RKO (cell line): ENCODE measurements around the gene ASCC2.
"Not testable (repeated sequence)": the region's sequence is repeated elsewhere in the genome, so short reads cannot be mapped to it uniquely, and the experiment has no call there.

Experiments used
- DNase-seq: peaks from one replicate; pipeline ENCODE4 v3.0.0-alpha.2; 2016; ENCODE audit warnings: low spot score

Gene ASCC2

DNA sequence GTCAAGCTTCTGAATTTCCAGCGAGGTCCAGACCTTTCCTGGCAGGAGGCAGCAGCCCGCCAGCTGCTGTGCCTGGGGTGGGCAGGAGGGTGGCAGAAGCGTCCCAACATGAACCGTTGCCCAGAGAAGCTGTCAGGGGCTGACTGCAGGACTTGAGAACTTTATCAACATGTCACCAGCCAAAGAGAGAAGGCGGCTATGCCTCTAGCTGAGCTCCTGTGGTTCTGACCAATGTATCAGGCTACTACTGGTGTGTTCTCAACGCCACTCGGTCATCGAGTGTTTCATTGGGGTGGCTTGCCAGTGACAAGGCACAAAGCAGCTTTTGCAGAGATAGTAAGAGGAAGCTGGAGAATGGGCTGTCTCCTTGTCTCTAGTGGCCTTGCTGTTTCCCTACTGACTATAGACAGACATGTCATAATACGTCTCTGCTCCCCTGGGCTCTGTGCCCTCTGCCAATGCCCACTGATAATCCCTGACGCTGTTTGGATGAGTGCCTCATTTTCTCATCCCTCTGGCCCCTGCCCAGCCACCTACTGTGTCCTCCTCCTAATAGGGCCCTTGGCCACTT is 17.6 kb upstream of the ASCC2 start:
- DNase-seq = no peak

DNA sequence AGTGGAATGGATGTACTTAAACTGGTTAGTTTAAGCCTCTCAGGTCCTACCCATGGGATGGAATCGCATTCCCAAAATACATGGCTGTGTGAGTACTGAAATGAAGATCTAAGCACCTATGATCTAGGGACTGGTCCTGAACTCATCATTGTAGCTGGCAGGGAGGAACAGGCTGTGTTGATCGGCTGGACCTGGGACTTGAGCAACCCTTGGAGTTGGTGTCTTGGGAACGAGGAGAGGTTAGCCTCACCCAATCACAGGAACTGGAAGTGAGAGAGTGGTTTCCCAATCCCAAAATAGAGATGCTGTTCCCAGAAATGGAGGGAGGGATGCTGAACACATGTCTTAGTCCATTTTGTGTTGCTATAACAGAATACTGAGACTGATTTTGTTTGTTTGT is 16.4 kb upstream of the ASCC2 start:
- DNase-seq = no peak

DNA sequence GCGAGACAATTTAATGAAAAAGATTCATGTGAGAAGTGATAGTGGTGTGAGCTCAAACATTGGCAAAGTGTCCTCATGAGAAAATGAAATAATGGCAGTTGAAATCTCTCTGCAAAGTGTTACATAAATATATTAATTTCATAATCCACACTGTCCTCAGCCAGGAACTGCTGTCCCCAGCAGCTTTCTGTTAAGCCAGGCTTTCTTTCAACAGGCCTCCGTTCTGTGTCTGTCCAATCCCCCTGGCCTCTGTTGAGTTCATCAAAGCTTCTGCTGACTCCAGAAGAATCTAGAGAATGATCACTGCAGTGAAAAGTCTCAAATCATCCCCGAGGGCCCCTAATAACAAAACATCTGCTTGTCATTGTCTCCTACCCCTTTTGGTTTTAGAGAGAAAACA is 10.0 kb upstream of the ASCC2 start:
- no peak for DNase-seq

DNA sequence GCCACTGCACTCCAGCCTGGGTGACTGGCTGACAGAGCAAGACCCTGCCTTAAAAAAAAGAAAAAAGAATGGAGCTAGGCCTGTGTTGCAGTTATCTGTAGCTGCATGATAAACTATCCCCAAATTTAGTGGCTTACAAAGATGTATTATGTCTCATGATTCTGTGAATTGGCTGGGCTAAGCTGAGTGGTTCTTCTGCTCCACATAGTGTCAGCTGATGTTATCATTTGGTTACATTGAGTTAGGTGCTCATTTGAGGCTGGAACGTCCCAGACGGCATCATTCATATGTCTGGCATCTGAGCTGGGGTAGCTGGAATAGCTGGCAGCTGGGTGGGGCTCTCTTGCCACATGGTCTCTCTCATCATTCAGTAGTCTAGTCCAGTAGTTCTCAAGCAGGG is 8.2 kb upstream of the ASCC2 start:
- no peak for DNase-seq

DNA sequence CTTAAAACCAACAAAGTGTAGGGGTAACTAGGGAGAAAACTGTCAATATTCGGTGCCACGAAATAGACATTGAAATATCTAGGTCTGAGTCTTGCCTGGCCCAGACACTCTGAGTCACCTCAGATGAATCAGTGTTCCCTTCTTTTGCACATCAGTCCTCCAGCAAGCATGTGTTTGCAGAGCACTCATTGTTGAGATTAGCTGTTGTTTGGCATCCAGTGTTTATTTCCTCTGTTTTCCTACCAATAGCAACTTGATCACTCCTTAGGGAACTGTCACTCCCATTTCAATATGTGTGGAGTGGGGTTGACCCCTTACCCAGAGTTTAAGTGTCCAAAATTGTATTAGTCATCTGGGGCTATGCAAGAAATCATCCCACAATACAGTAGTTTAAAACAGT is 4.7 kb upstream of the ASCC2 start:
- DNase-seq = peak; percentile 91

DNA sequence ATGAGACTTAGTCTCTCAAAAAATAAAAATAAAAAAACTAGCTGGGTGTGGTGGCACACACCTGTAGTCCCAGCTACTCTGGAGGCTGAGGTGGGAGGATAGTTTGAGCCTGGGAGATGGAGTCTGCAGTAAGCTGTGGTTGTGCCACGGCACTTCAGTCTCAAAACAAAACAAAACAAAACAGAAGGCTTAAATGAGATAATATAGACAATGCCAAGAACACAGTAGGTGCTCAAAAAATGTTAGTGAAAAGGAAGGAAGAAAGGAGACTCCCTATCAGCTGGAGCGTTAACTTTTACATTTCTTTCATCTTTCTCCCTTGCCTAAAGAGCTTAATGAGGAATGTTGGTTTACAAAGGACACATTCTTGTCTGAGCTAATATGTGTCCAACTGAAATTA is 4.1 kb upstream of the ASCC2 start:
- no peak for DNase-seq

DNA sequence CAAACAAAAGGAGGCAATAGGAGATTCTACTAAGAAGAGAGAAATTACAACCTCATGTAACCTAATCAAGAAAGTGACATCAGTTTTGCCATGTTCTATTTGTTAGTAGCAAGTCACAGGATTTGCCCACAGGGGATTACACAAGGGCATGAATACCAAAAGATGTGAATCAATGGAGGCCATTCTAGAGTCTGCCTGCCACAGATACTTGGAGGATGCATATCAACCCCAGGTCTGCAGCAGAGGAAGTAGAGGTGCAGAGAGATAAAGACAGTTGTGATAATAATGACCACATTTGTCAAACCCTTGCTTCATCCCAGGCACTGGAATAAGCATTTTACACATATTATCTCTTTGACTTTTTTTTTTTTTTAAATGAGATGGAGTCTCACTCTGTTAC is 2.4 kb upstream of the ASCC2 start:
- no peak for DNase-seq

DNA sequence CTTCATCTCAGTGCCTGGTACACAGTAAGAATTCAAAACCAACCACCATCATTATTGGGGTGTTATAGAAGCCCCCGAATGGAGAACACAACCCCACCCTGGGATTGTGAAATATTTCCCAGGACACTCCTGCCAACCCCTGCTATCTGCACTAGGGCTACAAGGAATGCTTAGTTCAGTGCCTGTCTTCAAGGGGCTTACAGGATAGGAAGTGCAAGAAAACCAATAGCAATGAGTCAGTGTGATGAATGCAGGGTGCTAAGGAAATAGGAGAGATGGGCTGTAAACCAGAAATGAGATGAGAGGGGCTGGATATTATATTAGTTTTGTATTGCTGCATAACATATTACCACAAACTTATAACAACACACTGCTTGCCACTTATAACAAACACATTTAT is 965 bp upstream of the ASCC2 start:
- peak; percentile 27 for DNase-seq

DNA sequence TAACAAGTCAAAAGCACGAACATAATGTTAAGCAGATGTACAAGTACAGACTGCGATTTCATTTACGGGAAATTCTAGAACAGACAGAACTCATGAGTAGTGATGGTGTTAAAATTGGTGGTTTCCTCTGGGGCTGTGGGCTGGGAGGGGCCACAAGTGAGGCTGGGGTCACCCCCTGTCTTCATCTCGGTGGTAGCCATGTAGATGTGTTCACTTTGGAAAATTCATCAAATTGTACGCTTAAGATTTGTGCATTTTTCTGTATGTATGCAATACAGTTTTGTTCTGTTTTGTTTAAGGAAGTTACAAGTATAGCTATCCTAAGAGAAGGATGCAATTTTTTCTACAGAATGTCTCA is 504 bp upstream of the ASCC2 start:
- DNase-seq = no peak

DNA sequence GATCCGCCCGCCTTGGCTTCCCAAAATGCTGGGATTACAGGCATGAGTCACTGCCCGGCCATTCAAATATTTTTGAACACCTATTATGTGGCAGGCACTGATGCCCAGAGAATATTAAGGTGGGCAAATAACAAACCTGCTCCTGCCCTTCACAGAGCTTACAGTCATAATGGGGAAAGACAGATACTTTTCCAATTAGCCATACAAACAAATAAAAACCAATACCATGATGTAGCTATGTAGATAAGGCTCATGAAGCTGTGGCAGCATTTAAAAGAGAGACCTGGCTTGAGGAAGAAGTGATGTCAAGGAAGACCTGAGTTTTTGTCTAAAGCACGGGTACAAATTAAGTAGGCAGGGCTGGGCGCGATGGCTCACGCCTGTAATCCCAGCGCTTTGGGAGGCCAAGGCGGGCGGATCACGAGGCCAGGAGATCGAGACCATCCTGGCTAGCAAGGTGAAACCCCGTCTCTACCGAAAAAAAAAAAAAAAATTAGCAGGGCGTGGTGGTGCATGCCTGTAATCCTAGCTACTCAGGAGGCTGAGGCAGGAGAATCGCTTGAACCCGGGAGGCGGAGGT is 1.2 kb downstream of the ASCC2 start:
- not testable (repeated sequence) for DNase-seq

DNA sequence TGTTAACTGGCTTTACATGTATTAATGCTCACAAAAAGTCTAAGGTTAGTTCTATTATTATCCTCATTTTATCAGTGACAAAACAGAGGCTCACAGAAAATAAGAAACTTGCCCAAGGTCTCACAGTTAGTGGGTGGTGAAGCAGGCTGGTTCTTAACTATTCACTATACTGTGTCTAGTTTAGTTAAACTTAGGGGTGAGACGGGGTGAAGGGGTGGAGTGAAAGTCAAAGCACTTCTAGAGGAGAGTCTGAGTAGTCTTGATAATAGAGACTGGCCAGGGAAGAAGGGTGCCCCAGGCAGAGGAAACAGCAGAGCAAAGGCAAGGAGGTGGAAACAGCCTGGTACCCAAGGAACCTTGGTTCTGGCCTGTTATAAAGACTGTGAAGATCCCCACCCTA is 4.0 kb downstream of the ASCC2 start:
- DNase-seq = no peak

DNA sequence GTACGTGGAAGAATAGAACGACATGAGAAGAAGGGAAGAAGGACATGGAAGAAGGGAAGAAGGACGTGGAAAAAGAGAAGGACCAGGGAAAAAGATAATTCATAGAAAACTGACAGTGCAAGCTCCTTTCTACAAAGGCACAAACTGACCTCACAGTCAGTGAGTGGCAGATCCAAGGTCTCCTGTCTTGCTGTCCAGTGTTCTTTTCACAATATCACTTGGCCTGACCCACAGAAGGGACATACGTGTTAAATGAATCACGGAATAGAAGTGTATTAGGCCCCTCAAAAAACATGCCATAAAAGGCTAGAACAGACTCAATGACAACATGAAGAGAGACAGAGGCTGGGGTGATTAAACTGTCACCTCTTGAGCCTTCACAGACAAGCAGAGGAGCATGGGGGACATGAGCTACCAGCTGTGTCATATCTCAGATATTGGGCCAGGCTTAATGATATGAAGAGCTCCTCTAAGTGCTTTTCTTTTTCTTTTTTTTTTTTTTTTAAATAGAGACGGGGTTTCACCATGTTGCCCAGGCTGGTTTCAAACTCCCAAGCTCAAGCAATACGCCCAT is 4.6 kb downstream of the ASCC2 start:
- no peak for DNase-seq

DNA sequence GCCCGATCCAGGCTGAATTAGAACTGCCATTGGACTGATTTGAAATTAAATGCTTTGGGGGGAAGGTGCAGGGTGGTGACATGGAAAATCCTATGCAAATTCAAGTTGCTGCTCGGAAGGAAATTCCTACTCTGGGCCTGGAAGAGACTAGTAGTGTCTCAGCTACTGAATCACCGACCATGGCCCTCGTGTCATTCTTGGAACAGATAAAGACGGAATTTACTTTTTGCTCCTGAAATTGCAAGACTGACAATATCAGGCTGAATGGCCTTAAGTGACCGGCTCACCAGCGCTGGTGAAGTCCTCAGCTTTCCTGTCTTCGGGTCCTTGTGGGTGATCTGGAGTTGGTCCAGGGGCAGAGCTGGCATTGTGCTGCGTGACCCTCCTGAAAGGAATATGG is 6.1 kb downstream of the ASCC2 start:
- DNase-seq = no peak

DNA sequence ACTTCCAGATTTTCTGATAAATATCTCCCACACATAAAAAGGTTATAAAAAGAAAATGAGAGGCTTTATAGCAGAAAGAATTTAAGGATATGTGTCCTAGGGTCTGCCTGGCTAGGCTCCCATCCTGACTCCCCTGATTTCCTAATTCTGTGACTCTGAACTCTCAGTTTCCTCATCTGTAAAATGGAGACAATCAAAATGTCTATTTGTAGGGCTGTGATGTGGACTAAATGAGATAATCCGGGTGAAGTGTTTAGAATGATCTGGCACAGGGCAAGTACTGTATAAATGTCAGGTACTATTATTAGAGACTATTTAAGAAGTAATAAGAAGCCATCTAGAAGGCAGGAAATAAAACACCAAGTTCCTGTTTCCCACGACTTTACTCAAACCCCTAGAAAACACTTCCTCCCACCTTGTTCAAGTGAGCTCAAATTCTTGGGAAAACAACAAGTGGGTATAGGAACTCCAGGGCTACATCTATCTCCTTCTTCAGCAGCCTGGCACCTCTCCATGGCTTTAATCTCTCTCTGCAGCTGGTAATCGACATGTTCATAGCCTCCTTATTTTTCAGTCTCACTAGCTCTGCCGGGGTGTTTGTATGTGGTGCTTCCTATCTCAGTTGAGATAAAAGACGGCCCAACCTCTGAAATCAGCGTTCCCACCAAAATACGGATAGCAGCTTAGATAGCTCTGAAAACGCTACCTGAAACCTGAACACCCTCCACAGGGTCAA is 6.7 kb downstream of the ASCC2 start:
- DNase-seq = no peak

DNA sequence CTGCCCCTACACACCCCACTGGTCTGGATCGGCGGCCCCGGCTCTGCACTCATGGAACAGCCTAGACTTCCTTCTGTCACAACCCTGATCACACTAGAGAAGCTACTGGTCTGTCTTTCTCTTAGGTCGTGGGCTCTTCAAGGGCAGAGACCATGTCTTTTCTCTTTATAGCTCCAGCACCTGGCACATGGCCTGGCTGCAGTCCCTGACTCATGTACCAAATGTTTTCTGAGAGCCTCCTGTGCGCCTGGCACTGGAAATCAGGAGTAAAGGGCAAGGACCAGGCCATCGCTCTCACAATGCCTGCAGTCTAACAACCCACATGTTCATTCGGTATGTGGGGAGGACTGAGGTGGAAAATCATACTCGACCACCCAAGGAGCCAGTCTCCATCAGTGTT is 7.5 kb downstream of the ASCC2 start:
- DNase-seq = no peak

DNA sequence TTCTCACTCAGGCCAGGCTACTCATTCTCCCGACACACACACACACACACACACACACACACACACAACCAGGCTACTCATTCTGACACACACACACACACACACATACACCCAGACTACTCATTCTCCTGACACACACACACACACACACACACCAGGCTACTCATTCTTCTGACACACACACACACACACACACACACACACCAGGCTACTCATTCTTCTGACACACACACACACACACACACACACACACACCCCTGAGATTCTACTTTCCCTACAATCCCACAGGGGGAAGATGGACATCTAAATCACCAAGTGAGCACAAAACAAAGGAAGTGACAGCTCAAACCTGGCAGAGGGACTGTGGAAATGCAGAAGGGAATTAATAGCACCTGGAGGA is 10.3 kb downstream of the ASCC2 start:
- not testable (repeated sequence) for DNase-seq

DNA sequence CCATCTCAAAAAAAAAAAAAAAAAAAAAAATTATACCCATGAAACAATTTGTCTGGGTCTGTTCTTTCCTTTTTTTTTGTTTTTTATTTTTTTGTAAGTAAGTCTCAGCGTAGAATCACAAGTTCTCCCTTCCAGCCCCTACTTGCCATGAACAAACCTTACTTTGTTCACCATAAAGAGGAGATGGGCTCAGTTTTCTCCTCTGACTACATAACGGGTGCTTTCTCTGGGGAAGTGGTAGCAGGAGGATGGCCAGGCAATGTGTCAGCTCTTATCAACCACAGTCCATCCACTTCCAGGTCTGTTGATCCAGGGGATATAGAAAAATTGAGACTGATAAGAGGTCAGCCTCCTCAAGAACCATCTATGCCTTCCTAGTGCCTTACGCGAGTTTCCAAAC is 11.0 kb downstream of the ASCC2 start:
- DNase-seq = no peak

DNA sequence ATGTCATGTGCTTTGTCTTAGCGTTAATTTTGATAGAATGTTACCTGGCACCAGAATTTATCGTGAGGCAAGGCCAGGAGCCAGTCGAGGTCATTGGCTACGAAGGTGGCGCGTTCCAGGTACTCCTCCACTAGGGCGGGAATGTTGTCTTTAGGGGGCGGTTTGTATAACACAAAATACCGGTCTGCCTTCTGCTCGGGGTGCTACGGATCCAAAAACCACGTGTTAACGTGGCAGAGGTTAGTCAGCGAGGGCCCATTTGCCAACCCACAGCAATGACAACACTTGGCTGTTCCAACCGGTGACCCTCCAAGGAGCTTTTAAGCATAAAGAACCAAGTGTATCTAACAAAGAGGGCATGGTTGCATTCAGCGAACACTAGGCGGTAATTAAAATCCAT is 12.5 kb downstream of the ASCC2 start:
- DNase-seq = no peak

DNA sequence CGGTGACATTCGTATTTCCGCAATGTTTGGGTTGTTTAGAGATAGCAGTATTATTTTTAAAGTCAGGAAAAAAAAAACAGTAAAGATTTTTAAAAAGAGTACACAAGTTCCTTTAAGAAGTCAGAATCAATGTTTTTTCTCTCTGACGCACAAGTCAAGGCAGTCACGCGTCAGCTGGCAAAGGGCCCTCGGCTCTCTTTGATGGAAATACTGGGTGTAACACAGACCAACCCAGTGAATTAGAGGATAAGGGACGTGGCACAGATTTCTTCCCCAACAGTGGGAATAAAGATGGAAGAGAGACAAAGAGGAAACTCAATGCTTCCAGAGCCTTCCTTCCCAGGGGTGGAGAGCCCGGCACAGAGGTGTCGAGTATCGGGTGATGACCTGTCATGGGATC is 13.4 kb downstream of the ASCC2 start:
- no peak for DNase-seq

DNA sequence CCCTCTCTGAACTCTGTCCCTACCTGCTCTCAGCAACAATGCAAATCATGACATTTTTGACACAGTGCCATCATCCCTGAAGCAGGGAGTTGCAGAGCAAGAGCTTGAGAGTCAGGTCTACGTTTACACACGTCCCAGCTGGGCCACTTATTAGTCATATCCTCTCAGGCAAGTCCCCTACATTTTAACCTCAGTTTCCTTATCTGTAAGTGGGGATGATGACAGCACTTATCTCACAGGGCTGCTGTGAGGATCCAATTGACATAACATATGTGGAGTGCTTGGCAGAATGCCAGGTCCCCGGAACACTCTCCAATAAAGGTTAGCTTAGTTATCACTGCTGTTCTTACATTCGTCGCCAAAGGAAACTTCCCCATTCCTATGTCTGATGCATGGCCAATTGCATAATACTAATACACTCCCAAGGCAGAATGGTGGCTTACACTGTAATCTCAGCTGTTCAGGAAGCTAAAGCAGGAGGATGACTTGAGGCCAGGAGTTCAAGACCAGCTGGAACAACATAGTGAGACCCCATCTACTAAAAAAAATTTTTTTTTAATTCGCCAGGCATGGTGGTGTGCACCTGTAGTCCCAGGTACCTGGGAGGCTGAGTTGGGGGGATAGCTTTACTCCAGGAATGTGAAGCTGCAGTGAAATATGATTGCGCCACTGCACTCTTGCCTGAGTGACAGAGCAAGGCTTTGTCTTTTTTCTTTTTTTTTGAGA is 16.6 kb downstream of the ASCC2 start:
- peak; percentile 86 for DNase-seq

DNA sequence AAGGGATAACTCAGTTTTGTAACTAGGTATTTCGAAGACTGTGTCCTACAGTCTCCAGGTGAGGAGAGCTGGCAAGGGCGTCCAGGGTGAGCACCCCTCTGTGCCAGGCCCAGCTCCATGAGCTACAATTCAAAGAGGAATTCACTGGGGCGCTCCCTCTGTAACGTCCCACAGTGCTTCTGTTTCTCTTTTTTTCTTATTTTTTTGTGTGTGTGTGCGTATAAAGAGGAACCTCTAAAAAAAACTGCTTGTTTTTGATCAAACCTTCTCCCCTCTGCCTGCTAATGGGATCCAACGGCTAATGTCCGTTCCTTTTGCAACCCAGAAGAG is 17.1 kb downstream of the ASCC2 start:
- no peak for DNase-seq

DNA sequence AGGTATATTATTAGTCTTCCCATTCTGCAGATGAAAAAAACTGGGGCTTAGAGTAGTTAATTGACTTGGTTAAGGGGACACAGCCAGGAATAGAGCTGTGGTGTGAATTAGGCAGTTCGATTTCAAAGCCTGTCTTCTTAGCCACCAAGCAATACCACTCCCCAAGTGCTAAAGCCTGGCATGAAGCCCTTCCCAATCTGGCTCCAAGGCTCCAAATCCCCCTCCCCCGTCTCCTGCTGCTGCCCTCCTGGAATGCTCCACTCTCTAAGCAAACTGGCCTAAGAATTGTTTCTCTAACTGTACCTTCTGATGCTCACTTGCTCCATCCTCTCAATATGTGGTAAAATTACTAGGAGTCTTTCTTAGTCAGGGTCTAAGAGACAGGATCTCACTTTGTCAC is 18.6 kb downstream of the ASCC2 start:
- DNase-seq = no peak

DNA sequence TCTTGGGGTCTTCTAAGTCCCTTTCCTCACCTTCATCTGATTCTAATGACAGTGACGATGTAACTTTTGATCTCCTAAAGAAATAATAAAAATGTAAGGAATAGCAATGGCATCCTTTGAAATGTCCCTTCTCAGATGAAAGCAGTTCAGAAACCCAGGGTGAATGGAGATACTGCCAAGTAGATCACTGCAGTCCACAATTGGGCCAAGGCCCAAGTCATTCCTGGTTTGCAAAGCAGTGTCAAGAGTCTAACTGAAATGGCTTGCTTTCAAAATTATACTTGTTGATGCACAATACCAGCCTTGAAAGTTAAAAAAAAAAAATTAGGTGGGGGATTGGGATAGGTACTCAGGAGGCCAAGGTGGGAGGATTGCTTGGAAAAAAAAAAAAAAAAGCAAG is 20.4 kb downstream of the ASCC2 start:
- DNase-seq = no peak
